NOMO-1 (cell line): ENCODE data around the gene PNPLA8.

Experiments used
- DNase-seq, 2 experiments: peaks; one replicate each; lab custom pipeline; 2025; ENCODE audit not compliant: unreplicated experiment in 2 of 2; lab: John Stamatoyannopoulos, UW

Gene PNPLA8

DNA sequence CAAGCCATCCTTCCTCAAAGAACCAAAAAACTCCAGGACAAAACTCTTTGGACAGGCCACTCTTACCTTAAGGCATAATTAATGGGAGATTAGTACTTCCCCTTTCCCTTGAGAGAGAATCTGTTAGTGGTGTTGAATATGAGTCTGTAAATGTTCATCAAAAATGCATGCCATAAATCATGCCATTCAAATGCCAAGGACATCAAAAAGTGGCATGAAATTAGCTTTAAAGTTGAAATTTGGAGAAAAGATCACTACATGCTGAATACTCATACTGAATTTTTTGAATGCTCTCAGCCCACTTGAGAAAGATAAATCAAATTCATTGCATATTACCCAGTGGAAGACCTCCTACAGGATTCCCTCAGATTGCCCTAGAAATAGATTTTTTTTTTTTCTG lies 76.4 kb downstream of the PNPLA8 start:
- DNase-seq: no peak

DNA sequence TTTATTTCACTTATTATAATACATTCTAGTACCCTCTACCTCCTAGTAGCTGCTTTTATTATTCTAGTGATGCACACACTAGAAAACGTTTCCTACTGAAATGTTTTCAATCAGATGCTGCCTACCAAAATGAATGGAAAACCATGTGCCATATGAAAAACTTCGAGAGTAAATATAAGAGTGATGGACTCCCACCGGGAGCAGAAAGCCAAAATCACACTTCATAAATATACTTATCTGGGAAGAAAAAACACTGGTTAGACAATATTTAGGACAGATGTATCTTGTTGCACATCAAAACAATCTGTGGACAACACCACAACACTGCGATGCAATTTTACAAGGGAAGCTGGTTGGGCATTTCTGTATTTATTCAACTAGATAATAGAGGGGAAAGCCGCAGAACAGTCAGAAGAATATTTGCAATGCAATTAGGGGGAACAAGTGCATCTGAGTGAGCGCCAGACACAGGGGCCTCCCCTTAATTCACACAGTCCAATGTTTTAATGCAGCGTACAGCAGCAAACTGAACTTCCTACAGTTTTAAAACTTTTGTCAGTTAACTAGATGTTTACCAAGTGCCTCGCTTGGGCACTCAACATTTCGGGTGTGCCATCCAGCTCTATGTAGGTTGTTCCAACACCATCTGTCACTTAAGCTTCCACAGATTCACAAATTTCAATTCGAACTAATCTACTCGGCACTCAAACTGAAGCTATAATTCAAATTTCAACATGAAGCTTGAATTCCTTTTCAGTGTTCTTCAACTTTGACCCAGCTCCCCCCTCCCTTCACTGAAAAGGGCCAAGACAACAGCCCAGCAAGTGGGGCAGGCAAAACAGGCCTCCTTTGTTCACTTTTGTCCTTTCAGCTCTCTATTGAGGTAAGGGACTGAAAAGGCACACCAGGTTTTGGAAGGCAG lies 77.1 kb downstream of the PNPLA8 start:
- no peak for DNase-seq

DNA sequence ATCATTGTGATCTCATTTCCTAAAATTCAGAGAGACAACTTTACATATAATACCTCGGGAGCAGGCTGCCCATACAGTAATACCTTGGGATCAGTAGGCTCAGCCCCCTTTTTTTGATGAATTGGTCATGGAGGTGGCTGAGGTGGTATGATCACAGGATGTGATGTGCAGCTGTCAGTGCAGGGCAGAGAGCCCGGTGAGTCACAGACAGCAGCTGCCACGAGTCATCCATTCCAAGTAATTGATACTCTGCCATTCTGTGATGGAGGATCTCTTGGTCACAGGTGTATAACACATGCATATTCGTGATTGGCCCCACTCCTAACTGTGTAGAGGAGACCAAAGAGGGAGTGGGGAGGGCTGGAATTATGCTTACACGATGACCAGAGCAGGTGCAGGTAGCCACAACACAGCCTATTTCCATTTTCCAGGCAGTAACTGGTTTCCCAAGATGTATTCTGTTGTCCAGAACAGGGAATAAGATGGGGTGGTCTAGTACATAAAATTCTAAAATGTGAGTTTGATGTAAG lies 83.8 kb downstream of the PNPLA8 start:
- no peak for DNase-seq

DNA sequence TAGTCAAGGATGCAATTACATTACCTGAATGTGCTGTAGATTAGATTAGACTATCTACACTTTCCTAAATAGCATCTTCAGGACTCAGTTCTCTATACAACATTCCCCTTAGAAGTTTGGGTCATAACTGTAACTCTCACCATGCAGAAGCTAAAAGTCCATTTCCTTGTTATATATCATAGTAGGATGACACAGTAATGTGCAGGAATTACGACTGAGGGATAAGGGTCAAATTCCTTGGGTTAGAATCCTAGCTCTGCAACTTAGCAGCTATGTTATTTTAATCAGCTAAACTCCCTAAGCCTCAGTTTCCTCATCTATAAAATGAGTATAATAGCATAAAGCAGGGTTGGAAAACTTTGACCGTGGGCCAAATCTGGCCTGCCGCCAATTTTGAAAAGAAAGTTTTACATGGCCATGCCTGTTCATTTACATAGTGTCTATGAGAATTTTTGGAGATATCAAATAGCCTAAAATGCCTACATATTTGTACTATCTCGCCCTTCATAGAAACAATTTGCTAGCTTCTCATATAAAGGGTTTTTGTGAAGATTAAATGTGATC lies 84.5 kb downstream of the PNPLA8 start:
- no peak for DNase-seq

DNA sequence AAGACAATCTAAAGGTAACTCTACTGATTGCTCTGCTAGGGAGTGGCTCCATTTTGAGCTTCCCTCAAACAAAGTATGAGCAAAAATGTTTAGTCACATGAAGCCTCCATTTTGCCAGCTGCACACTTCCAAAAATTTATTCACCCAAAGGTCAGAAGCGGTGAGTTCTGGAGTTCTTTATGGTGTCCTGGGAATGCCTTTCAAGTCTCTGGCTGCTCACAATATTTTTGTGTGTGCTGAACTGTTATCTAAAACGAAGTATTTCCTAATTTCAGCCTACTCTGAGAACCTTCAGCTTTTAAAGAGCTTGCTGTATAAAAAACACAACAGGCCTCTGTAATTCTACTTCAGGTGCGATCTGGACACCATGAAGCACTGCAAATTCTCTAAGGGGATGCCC lies 85.3 kb downstream of the PNPLA8 start:
- DNase-seq: no peak

DNA sequence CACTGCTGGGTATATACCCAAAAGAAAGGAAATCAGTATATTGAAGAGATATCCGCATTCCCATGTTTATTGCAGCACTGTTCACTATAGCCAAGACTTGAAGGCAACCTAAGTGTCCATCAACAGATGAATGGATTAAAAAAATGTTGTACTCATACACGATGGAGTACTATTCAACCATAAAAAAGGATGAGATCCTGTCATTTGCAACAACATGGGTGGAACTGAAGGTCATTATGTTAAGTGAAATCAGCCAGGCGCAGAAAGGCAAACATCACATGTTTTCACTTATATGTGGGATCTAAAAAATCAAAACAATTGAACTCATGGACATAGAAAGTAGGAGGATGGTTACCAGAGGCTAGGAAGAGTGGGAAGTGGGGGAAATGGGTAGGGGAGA lies 89.0 kb downstream of the PNPLA8 start:
- DNase-seq: no peak

DNA sequence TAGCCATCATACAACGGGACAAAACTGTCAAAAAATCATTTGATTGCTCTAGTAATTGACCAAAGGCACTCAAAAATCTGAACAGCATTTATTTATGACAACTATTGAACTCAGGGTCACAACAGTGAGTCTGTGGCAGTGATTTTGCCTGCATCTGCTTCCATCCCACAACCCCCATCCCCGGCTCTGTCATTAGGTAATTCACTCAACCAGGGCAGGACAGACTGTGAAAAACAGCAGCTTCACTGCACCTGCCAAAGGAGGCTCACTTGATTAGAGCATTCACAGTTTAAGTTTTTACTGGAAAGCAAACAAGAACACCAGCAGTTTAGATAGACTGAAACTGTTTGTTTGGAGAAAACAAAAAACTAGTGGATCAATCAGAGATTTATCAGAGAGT lies 91.9 kb downstream of the PNPLA8 start:
- no peak for DNase-seq

DNA sequence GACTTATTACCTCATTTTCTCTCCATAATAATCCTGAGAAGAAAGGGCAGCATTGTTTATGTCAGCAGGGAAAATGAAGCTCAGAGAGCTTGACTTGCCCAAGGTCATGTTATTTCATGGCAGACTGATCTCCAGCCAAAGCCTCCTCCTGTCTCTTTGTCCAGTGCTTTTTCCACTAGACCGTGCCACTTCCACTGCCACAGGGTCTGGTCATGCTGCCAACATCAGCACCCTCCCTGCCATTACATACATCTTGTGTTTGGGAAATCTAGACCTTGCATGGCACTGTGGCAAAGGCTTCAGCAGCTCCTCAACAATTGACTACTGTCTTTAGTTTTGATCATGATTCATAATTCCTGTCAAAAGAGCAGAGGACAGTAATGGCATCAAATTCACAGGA lies 94.8 kb downstream of the PNPLA8 start:
- DNase-seq: no peak

DNA sequence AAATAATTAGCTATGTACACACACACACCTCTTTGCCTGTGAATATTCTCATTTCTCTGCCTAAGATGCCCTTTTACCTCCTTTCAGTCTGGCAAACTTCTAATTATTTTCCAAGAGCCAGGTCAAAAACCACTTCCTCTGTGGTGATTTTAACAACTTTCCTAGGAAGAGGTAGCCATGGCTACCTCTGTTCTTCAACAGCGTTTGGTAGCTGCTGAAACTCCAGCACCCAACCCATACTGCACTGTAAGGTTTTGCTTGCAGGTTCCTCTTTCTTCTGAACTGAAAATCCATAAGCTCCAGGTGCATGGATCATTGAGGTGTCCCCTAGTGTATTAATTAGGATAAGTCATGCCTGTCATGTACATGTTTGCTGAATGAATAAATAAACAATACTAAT lies 95.3 kb downstream of the PNPLA8 start:
- no peak for DNase-seq

DNA sequence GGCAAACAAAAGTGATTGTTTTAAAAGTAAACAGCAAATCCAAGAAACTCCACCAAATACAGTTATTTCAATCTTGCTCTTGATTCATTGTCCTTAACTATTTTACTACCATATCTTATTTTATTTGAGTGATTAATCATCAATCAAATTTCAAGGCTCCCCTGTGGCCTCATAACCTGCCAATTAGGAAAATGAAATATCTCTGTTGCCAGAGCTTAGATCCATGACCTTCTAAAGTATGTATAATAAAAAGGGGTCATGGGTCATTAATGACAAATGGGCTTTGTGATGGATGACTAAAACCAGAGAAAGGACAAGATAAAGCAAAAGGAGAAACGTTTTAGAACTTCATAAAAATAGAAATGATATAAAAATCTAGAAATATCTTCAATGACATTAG lies 98.2 kb downstream of the PNPLA8 start:
- DNase-seq: no peak

DNA sequence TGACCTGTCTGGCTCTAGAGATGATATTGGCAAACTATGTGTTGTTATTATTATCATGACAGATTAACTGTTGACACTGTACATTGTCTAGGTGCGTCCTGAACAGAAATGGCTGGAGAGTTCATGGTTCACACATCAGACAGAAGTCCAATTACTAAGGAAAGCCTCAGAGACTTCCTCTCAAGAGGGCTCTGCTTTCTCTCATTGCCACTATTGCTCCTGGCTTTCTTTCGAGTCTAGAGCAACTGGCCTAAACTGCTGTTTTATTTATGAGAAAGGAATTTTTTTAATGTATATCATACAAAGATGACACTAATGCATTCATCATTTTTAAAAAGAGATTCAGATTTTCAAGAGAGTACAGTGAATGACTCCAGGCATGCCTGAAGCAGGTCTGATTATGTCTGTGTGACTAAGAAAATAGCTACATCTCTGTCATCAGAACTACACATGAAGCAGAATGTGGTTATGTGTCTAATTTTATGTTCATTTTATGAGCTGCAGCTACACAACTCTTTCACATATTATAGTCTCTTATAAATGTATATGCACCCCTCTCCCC lies 100.1 kb downstream of the PNPLA8 start:
- DNase-seq: no peak

DNA sequence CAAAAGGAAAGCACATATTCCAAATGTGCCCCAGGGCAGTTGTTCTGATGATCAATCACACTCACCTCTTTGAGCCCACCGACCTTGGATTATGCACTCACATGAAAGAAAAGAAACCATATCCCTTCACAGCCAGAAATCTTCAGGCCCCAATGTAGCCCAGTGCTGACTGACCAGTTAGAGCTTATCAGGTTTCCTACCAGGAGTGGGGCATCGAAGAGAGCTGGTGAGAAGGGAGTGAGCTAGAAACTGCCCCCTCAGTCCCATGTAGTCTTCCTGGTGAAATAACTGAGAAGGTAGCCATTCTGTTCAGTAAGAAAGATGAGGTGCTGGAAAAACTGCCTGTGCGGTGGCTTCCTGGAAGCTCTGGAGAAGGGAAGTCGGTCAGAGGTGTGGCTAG lies 101.9 kb downstream of the PNPLA8 start:
- DNase-seq: no peak

DNA sequence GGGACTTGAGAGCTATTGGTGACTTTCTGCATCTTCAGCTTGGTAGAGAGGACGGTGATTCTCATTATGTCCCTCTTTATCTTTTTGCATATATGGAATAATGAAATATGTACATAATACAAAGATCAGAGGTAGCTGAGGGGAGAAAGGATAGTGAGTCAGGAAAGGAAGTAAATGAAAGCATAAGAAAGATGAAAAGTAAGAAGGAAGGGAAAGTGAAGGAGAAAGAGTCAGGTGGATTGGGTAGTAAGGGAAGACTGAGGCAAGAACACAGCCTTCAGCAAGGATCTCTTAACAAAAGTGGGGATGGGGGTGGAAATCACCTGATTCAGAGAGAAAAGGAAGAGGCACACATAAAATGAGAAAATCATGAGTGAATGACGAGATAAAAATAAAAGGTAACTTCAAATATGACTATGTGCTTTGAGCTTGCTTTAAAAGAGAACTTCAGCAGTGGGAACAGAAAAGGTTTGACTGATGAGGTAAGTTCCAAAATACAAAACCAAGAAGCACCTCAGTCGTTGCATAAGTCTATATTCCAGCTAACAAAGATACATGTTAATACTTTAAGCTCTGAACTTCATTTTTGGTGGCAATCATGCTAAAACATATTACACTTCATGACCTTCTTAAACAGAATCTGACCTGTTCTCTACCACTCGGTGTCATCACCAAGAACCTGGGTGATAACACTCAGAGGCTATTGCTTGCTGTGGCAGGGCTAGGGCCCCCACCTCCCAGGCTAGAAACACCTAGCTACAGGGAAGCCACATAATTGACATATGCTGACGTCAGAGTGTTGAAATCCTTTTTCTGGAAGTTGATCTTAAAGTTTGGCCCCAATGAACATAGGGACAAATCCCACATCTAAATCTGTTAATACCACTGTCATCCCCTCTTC lies 102.6 kb downstream of the PNPLA8 start:
- DNase-seq: no peak

DNA sequence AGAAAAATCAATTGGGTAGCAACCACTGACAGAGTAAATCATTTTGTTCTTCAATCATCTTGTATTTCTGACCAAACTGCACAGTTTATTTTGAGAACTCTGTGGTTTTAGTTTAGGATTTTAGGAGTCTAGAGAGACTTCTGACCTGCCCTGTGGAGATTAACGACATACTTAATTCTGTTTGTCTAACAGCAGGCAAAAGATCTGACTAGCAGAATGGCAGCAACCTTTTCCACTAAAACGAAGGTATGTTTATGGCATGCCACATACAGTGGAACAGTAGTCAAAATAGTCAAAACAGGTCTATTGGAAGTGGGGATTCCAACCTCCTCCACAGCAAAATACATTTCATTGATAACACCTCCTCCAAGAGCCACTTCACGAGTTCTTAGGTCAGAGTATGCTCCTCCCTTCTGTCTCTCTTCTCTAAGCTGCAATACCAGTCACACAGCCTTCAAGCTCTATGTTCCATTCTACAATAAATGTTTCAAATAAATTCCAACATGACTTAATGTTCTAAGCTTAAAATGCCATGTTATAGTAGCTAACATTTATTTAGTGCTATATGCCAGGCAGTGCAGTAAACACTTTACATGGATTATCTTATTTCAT lies 104.1 kb downstream of the PNPLA8 start:
- DNase-seq: no peak
